GM23338 (cell line): ENCODE measurements around the gene PKHD1.

Source experiments
- CREB1 ChIP-seq: fragments of 250-450 bp; sonication (Bioruptor Pico); IDR thresholded peaks from 2 replicates; pipeline ENCODE4 v1.5.0; 2020; ENCODE audit warnings: low read depth, mild to moderate bottlenecking, moderate library complexity
- CTCF ChIP-seq, 2 experiments: fragments of 200-600 bp in 1 of 2; sonication (generic) in 1 of 2; conservative IDR thresholded peaks; 2 replicates each; pipeline versions ENCODE4 v1.5.1 to v1.6.1; 2016 to 2017; ENCODE audit warnings: antibody characterized with exemption in 2 of 2, low read depth in 2 of 2, mild to moderate bottlenecking in 2 of 2, moderate library complexity in 1 of 2
- EZH2 ChIP-seq: fragments of 200-600 bp; sonication (generic); IDR thresholded peaks from one replicate; pipeline ENCODE4 v1.8.0; 2017; ENCODE audit warnings: antibody characterized with exemption, mild to moderate bottlenecking, low read depth; ENCODE audit not compliant: unreplicated experiment
- EZH2phosphoT487 ChIP-seq: fragments of 200-600 bp; sonication (generic); IDR thresholded peaks from one replicate; pipeline ENCODE4 v1.8.1; 2018; ENCODE audit warnings: antibody characterized with exemption; ENCODE audit not compliant: unreplicated experiment
- POLR2AphosphoS5 ChIP-seq: IDR thresholded peaks from 2 replicates; pipeline ENCODE4 v1.6.1; 2016; ENCODE audit warnings: antibody characterized with exemption, low read depth

- TF ChIP-seq CTCF (conservative IDR thresholded peaks at IDR 0.05; ENCODE audit: low read depth in 2 of 2) (no peak), CREB1 (CRISPR knock-in tag) (no peak), POLR2AphosphoS5 (no peak), EZH2 (no peak), EZH2phosphoT487 (no peak)
Measured at GRCh38 chr6:51887859-51888258, 199.6 kb downstream of the PKHD1 start.
